ENCODE results near the gene TMC2.

TMC2 gene

DNA sequence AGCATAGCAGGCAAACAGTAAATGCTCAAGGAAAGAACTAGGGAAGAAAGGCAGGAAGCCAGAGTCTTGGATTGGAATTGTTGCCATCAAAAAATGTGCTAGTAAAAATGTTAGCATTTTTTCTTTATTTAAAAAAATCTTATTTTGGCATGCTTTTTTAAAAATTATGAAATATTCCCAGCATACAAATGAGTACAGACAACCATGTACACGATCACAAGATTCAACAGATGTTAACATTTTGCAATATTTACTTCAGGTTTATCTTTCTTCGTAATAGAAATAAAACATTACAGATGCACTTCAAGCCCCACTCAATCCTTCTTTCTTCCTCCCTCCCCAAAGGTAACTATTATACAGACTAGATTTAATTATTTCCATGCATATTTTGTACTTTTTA is 88.7 kb downstream of the TMC2 start:
- no peak for TF ChIP-seq JUND (IDR thresholded peaks at IDR 0.05; ENCODE audit: low read depth)
- in situ Hi-C loops (cut with HindIII; ENCODE audit: low pct_unique_long_range_greater_than_20kb, low sequenced_read_pairs), result no loop called here
- DNase-seq (ENCODE audit: low read depth in 1 of 2, low spot score in 1 of 2), result no peak

DNA sequence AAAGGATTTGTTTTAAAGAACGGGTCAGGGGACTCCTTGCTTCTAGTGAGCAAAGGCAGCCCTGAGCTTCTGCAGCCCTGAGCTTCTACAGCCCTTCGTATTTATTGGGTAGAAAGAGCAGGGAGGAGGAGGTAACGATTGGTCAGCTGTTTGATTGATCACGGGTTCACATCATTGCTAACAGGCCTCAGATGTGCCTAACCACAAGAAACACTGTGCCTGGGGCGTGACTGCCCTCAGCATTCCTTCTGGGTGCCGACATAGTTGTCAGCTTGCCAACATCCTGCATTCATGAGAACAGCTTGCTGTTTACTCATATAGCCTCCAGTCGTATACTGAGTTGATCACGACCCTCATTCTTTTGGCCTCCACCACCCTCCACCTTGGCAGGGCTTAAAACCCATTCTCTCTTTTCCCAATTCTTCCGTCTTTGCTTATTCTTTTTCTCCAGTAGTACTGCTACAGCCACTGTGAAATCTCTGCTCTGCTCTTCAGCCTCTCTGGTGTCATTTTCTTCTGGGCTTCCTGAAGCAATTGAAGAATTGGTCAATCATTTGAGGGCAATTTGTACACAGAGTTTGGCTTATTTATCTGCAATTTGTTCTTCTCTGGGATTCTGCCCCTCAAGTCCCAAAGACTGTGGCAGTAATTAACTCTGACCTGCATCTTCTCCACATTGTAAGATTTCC is 90.6 kb downstream of the TMC2 start:
- in situ Hi-C loops (cut with HindIII; ENCODE audit: low pct_unique_long_range_greater_than_20kb, low sequenced_read_pairs), result no loop called here
- peak in 1 of 2 experiments; percentile 73 for DNase-seq (ENCODE audit: low read depth in 1 of 2, low spot score in 1 of 2)
- no peak for TF ChIP-seq JUND (IDR thresholded peaks at IDR 0.05; ENCODE audit: low read depth)

GRCh38 chr20:2631228-2631627 is 94.9 kb downstream of the TMC2 start:
- peak in 1 of 2 experiments; percentile 39 for DNase-seq (ENCODE audit: low read depth in 1 of 2, low spot score in 1 of 2)
- in situ Hi-C loops (cut with HindIII; ENCODE audit: low pct_unique_long_range_greater_than_20kb, low sequenced_read_pairs), result no loop called here
- TF ChIP-seq JUND (IDR thresholded peaks at IDR 0.05; ENCODE audit: low read depth), result no peak

DNA sequence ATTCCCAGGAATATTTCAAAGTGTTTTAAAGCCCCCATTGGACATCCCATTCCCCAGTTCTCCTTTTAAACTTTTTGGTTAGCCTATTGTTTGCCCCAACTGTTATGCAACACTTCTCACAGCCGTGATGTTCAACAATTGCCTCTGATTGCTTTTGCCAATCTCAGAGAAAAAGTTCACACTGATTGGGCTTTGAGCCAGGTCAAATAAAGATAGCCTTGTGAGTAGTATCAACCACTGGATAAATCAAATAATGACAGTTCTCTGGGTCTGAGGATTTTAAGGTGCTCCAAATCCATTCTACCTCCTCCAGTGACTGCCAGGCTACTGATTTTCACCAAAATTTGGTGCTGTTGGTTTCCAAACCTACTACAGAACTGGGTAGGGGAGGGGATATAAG is 97.0 kb downstream of the TMC2 start:
- no peak for TF ChIP-seq JUND (IDR thresholded peaks at IDR 0.05; ENCODE audit: low read depth)
- DNase-seq (ENCODE audit: low read depth in 1 of 2, low spot score in 1 of 2), result no peak
- in situ Hi-C loops (cut with HindIII; ENCODE audit: low pct_unique_long_range_greater_than_20kb, low sequenced_read_pairs), result no loop called here

- in situ Hi-C loops (cut with HindIII; ENCODE audit: low pct_unique_long_range_greater_than_20kb, low sequenced_read_pairs), result no loop called here
- no peak for DNase-seq (ENCODE audit: low read depth in 1 of 2, low spot score in 1 of 2)
- no peak for TF ChIP-seq JUND (IDR thresholded peaks at IDR 0.05; ENCODE audit: low read depth)
Measured at GRCh38 chr20:2637246-2637645, 100.9 kb downstream of the TMC2 start.

DNA sequence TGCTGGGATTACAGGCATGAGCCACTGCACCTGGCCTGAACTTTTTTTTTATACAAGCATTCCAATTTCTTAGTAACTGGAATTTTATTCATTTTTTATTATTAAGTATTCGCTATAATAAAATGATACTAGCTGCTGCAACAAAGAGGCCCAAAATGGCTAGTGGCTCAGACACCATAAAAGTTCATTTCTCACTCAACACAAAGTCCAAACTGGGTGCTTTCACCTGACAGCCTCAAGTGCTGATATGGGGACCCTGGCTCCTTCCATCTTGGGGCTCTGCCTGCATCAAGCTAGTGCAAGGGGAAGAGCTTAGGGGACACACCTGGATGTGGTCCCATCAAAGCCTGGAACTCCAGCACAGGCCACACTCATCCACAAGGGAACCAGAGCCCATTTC is 103.9 kb downstream of the TMC2 start:
- in situ Hi-C loops (cut with HindIII; ENCODE audit: low pct_unique_long_range_greater_than_20kb, low sequenced_read_pairs), result no loop called here
- no peak for DNase-seq (ENCODE audit: low read depth in 1 of 2, low spot score in 1 of 2)
- TF ChIP-seq JUND (IDR thresholded peaks at IDR 0.05; ENCODE audit: low read depth), result no peak

DNA sequence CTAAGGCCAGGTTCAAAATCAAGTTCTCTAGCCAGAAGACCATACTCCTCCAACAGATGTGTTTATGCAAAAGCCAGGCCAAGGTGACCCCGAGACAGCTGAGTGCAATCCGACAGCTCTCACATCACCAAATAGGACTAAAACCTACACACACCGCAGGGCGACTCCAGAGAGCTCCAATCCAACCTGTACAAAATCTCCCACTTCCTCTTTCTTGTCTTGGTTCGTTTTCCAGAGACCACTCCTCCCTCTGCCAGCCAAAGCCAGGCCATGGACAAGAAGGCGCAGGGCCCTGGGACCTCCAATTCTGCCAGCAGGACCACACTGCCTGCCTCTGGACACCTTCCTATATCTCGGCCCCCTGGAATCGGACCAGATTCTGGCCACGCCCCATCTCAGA is 104.5 kb downstream of the TMC2 start:
- DNase-seq (ENCODE audit: low read depth in 1 of 2, low spot score in 1 of 2), result no peak
- TF ChIP-seq JUND (IDR thresholded peaks at IDR 0.05; ENCODE audit: low read depth), result no peak
- in situ Hi-C loops (cut with HindIII; ENCODE audit: low pct_unique_long_range_greater_than_20kb, low sequenced_read_pairs), result no loop called here

GRCh38 chr20:2643708-2644107 is 107.3 kb downstream of the TMC2 start:
- DNase-seq (ENCODE audit: low read depth in 1 of 2, low spot score in 1 of 2), result no peak
- TF ChIP-seq JUND (IDR thresholded peaks at IDR 0.05; ENCODE audit: low read depth), result no peak
- in situ Hi-C loops (cut with HindIII; ENCODE audit: low pct_unique_long_range_greater_than_20kb, low sequenced_read_pairs), result no loop called here

GRCh38 chr20:2651772-2652723 is 115.7 kb downstream of the TMC2 start, which contains the start of gene NOP56:
NOP56 (plus strand) TSS chr20:2652632; CDS start chr20:2652661, 29 bp downstream.
- no peak for TF ChIP-seq JUND (IDR thresholded peaks at IDR 0.05; ENCODE audit: low read depth)
- in situ Hi-C loops (cut with HindIII; ENCODE audit: low pct_unique_long_range_greater_than_20kb, low sequenced_read_pairs), result no loop called here
- DNase-seq (ENCODE audit: low read depth in 1 of 2, low spot score in 1 of 2), result peak; percentile 79 to 95

GRCh38 chr20:2652724-2653555 is 116.6 kb downstream of the TMC2 start:
- TF ChIP-seq JUND (IDR thresholded peaks at IDR 0.05; ENCODE audit: low read depth), result no peak
- DNase-seq (ENCODE audit: low read depth in 1 of 2, low spot score in 1 of 2), result peak in 1 of 2 experiments; percentile 13
- in situ Hi-C loops (cut with HindIII; ENCODE audit: low pct_unique_long_range_greater_than_20kb, low sequenced_read_pairs), result no loop called here

DNA sequence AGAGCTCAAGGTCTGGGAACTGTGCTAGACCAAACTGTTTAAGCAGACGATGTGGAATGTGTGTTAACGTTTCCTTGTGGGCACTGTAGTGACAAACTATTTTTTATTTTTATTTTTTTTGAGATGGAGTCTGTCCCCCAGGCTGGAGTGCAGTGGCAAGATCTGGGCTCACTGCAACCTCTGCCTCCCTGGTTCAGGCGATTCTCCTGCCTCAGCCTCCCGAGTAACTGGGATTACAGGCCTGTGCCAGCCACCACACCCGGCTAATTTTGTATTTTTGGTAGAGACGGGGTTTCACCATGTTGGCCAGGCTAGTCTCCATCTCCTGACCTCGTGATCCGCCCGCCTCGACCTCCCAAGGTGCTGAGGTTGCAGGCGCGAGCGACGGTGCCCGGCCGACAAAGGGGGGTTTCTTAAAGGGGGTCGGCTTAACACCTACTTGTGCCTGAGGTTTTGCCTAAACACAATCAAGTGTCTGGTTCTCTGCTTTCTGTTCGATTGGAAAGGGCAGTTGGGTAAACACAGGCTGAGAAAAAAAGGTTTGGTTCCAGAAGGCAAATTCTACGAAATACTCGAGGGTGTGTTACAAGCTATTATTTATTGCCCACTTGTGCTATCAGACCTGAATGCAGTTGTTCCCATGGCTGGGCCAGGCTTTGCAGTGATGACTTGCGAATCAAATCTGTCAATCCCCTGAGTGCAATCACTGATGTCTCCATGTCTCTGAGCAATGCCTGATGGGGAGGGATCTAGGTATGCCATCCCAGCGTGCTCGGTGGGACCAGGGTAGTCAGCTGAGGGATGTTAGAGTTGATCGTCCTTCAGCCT is 117.4 kb downstream of the TMC2 start:
- TF ChIP-seq JUND (IDR thresholded peaks at IDR 0.05; ENCODE audit: low read depth), result no peak
- DNase-seq (ENCODE audit: low read depth in 1 of 2, low spot score in 1 of 2), result no peak
- in situ Hi-C loops (cut with HindIII; ENCODE audit: low pct_unique_long_range_greater_than_20kb, low sequenced_read_pairs), result no loop called here
